Stimulated activated CD4-positive, alpha-beta T cell treated with anti-CD3 and anti-CD28 coated beads, Interleukin-15, amount 100 ng/mL, for 48 hours (primary cell): ENCODE data around the gene VAV3.

Experiments
- DNase-seq, 2 donors: peaks; one replicate each; pipeline ENCODE4 v3.0.0-alpha.2; 2020; ENCODE audit warnings: low read depth in 2 of 2

Gene VAV3

GRCh38 chr1:107535091-107535490 lies 429.9 kb downstream of the VAV3 start:
- DNase-seq = no peak

GRCh38 chr1:107534632-107535031 lies 430.3 kb downstream of the VAV3 start:
- DNase-seq = no peak

GRCh38 chr1:107533436-107533835 lies 431.5 kb downstream of the VAV3 start:
- no peak for DNase-seq

GRCh38 chr1:107532318-107532717 lies 432.7 kb downstream of the VAV3 start:
- DNase-seq = no peak

GRCh38 chr1:107531065-107531908 lies 433.7 kb downstream of the VAV3 start:
- DNase-seq = no peak

GRCh38 chr1:107530543-107530942 lies 434.4 kb downstream of the VAV3 start:
- no peak for DNase-seq

GRCh38 chr1:107529511-107530149 lies 435.4 kb downstream of the VAV3 start:
- DNase-seq = no peak

- no peak for DNase-seq
Observed at GRCh38 chr1:107526524-107527198, 438.3 kb downstream of the VAV3 start.

- DNase-seq = no peak
Observed at GRCh38 chr1:107525961-107526360, 439.0 kb downstream of the VAV3 start.

GRCh38 chr1:107525145-107525544 lies 439.8 kb downstream of the VAV3 start:
- DNase-seq = no peak

GRCh38 chr1:107524301-107524700 lies 440.7 kb downstream of the VAV3 start:
- no peak for DNase-seq

GRCh38 chr1:107523736-107524135 lies 441.2 kb downstream of the VAV3 start:
- no peak for DNase-seq

- no peak for DNase-seq
Observed at GRCh38 chr1:107523061-107523460, 441.9 kb downstream of the VAV3 start.
